Fibroblast of mammary gland (primary cell): ENCODE data around the gene CXCL14.

ENCODE experiments used
- DNase-seq: peaks from one replicate; pipeline ENCODE4 v3.0.0-alpha.2; 2010; ENCODE audit warnings: low read depth
- H3K4me3 ChIP-seq: 2 replicates; pipeline ENCODE4 v1.5.1; 2011; ENCODE audit warnings: low read depth, mild to moderate bottlenecking, low read length, moderate library complexity; ENCODE audit not compliant: control insufficient read depth
- TF ChIP-seq, protein P1 (sequence below): conservative IDR thresholded peaks from 2 replicates; pipeline ENCODE4 v1.5.1; 2011; ENCODE audit warnings: low read depth, low read length, inconsistent platforms; ENCODE audit not compliant: control insufficient read depth, insufficient read depth

Gene CXCL14

GRCh38 chr5:135566422-135567400 lies 12.1 kb downstream of the CXCL14 start:
- no peak overlapping the region for H3K4me3 ChIP-seq
- TF ChIP-seq, protein P1, sequence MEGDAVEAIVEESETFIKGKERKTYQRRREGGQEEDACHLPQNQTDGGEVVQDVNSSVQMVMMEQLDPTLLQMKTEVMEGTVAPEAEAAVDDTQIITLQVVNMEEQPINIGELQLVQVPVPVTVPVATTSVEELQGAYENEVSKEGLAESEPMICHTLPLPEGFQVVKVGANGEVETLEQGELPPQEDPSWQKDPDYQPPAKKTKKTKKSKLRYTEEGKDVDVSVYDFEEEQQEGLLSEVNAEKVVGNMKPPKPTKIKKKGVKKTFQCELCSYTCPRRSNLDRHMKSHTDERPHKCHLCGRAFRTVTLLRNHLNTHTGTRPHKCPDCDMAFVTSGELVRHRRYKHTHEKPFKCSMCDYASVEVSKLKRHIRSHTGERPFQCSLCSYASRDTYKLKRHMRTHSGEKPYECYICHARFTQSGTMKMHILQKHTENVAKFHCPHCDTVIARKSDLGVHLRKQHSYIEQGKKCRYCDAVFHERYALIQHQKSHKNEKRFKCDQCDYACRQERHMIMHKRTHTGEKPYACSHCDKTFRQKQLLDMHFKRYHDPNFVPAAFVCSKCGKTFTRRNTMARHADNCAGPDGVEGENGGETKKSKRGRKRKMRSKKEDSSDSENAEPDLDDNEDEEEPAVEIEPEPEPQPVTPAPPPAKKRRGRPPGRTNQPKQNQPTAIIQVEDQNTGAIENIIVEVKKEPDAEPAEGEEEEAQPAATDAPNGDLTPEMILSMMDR, result no peak
- DNase-seq, result no peak

DNA sequence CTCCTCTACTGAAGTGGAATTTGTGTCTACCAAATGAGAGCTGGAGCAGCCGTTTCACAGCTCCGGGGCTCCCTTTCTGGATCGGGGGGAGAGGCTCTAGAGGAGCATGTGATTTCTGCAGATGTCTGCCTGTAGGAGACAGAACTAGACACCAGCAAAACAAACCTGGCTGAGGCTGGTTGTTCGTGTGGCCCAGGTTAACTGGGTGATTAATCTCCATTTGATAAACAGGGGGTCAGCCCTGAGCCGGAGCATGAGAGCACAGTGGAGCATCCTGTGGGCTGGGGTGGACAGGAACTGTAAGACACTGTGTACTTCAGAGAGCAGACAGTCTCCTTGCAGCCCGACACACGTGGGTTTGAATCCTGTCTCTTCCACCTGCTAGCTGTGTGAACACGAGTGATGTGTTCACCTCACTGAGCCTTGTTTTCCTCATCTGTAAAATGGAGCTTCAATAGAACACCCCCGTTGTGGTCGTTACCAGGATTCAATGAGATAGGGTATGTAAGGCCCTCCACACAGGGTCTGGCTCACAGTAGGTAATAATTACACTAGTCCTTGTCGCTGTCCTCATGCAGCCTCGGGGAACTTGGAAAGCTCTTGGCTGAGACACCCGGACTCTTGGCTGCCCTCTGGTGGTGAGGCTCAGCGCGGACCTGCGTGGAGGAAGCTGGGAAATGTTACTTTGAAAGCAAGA lies 12.9 kb downstream of the CXCL14 start:
- DNase-seq, result peak; percentile 56
- H3K4me3 ChIP-seq, result no peak overlapping the region
- TF ChIP-seq, protein P1, result peak; percentile 97

- peak; percentile 28 for DNase-seq
- TF ChIP-seq, protein P1, result no peak
- H3K4me3 ChIP-seq, result no peak overlapping the region
Observed at GRCh38 chr5:135565266-135565665, 13.5 kb downstream of the CXCL14 start.

GRCh38 chr5:135564331-135564730 lies 14.5 kb downstream of the CXCL14 start:
- no peak for DNase-seq
- TF ChIP-seq, protein P1, result no peak
- H3K4me3 ChIP-seq, result no peak overlapping the region

DNA sequence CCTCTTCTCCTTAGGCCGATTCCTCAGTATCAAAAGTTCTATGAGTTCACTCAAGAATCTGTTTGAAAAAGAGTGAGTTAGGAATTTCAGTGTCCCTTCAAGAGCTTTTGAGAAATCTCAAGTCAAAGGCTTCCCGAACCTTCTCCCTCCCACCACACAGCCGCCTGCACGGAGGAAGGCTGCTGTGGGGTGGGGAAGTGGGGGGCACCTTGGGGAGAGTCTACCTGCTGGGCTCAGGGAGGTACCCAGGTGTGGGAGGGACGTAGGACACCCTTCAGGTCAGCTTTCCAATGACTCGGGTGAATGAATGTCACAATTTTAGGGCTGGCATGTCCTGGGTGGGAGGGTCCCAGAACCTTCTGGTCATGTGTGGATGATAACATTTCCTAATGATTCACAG lies 17.5 kb downstream of the CXCL14 start:
- no peak for DNase-seq
- TF ChIP-seq, protein P1, result no peak
- H3K4me3 ChIP-seq, result no peak overlapping the region

- TF ChIP-seq, protein P1, result peak; percentile 89
- DNase-seq, result peak; percentile 74
- no peak overlapping the region for H3K4me3 ChIP-seq
Observed at GRCh38 chr5:135560858-135561257, 17.9 kb downstream of the CXCL14 start.
